A673 (cell line): ENCODE data around the gene KLHL14. TPM values are rescaled to one million over a fixed set of nuclear protein-coding genes. Genes with fewer than 3 reads are reported as not detected.

ENCODE experiments used
- BruUV-seq: library from RNA; stranded (reverse); fragments of 400-500 nt; replicated peaks from 2 replicates; lab custom pipeline; 2021; lab: Mats Ljungman, UMichigan
- CTCF ChIA-PET: fragments of 300-600 bp; sonication (Branson Sonifier 250); formaldehyde crosslinking; loops from one replicate; lab custom pipeline; 2022; ENCODE audit warnings: antibody characterized with exemption; lab: Charles Lee
- POLR2A ChIA-PET: fragments of 300-600 bp; sonication (Branson Sonifier 250); formaldehyde crosslinking; loops from one replicate; lab custom pipeline; 2022; ENCODE audit warnings: antibody characterized with exemption; ENCODE audit not compliant: low non-redundant PET; lab: Charles Lee
- DNase-seq: peaks from one replicate; pipeline ENCODE4 v3.0.0-alpha.2; 2015; ENCODE audit warnings: low spot score
- H3K27ac ChIP-seq: fragments of 200-600 bp; sonication (generic); 2 replicates; pipeline ENCODE4 v1.5.1; 2016; ENCODE audit warnings: mixed run types, low read depth, mild to moderate bottlenecking, mixed read lengths, antibody characterized with exemption, low read length; ENCODE audit not compliant: poor library complexity, severe bottlenecking
- H3K27me3 ChIP-seq: fragments of 200-600 bp; sonication (generic); replicated peaks from 2 replicates; pipeline ENCODE4 v1.6.1; 2017; ENCODE audit warnings: mixed run types, low read depth, mild to moderate bottlenecking, mixed read lengths, antibody characterized with exemption, low read length; ENCODE audit not compliant: insufficient read depth, poor library complexity
- H3K36me3 ChIP-seq: fragments of 200-600 bp; sonication (generic); 2 replicates; pipeline ENCODE4 v1.6.1; 2016; ENCODE audit warnings: mixed run types, mild to moderate bottlenecking, mixed read lengths, antibody characterized with exemption, low read length; ENCODE audit not compliant: insufficient read depth, poor library complexity, severe bottlenecking
- H3K4me1 ChIP-seq: fragments of 200-600 bp; sonication (generic); 2 replicates; pipeline ENCODE4 v1.6.1; 2017; ENCODE audit warnings: mixed run types, mild to moderate bottlenecking, mixed read lengths, antibody characterized with exemption, low read length; ENCODE audit not compliant: insufficient read depth, poor library complexity, severe bottlenecking
- H3K4me3 ChIP-seq: fragments of 200-600 bp; sonication (generic); 2 replicates; pipeline ENCODE4 v1.5.1; 2016; ENCODE audit warnings: low read depth, mixed run types, mild to moderate bottlenecking, mixed read lengths, low read length; ENCODE audit not compliant: poor library complexity, severe bottlenecking
- H3K9me3 ChIP-seq: fragments of 200-600 bp; sonication (generic); 2 replicates; pipeline ENCODE4 v1.6.1; 2016; ENCODE audit warnings: mixed run types, low read depth, mild to moderate bottlenecking, mixed read lengths, antibody characterized with exemption, low read length; ENCODE audit not compliant: poor library complexity, severe bottlenecking
- CTCF ChIP-seq: fragments of 300-800, 200-600 bp; sonication (generic); conservative IDR thresholded peaks from 2 replicates; pipeline ENCODE4 v1.5.1; 2017; ENCODE audit warnings: low read depth, mild to moderate bottlenecking, antibody characterized with exemption, low read length, moderate library complexity, mixed read lengths
- EZH2 ChIP-seq: fragments of 200-600 bp; sonication (generic); IDR thresholded peaks from 2 replicates; pipeline ENCODE4 v1.6.1; 2017; ENCODE audit warnings: borderline replicate concordance, low read depth, mild to moderate bottlenecking, mixed read lengths, antibody characterized with exemption, low read length; ENCODE audit not compliant: poor library complexity, severe bottlenecking
- intact Hi-C: fragments of 100-400 bp; cut with micrococcal nuclease; formaldehyde crosslinking; loops from one replicate; pipeline ENCODE4 v1.10.0; 2022; ENCODE audit not compliant: unreplicated experiment
- total RNA-seq: library from RNA; stranded (reverse); gene quantifications from 2 replicates; pipeline ENCODE4 v1.2.3, GENCODE V29; 2021

Gene KLHL14
- total RNA-seq, 1 experiment from 2014 or later: 2.3 TPM

GRCh38 chr18:32767400-32767799, 5.4 kb downstream of the KLHL14 start:
- ChIA-PET POLR2A (no interaction called here), CTCF (no interaction called here)
- Histone ChIP-seq H3K4me3 (no peak overlapping the region), H3K4me1 (no peaks in the 10 kb centered on the region), H3K36me3 (no peaks in the 10 kb centered on the region), H3K9me3 (no peaks in the 10 kb centered on the region), H3K27ac (no peak overlapping the region), H3K27me3 (peaks cover 22% of the 10 kb centered on the region)
- intact Hi-C loops: no loop called here
- no TSS peak for BruUV-seq
- DNase-seq: no peak
- TF ChIP-seq CTCF (no peak), EZH2 (no peak)

GRCh38 chr18:32764611-32765244, 8.1 kb downstream of the KLHL14 start:
- CTCF ChIA-PET: no interaction called here
- H3K4me1 ChIP-seq: no peaks in the 10 kb centered on the region
- TF ChIP-seq CTCF (no peak), EZH2 (no peak)
- intact Hi-C loops: no loop called here
- DNase-seq: no peak
- H3K36me3 ChIP-seq: no peaks in the 10 kb centered on the region
- POLR2A ChIA-PET: no interaction called here
- peaks cover 2% of the 10 kb centered on the region for H3K27me3 ChIP-seq
- no peak overlapping the region for H3K4me3 ChIP-seq
- BruUV-seq: no TSS peak
- no peak overlapping the region for H3K27ac ChIP-seq
- no peaks in the 10 kb centered on the region for H3K9me3 ChIP-seq

GRCh38 chr18:32763293-32763692, 9.5 kb downstream of the KLHL14 start:
- BruUV-seq: no TSS peak
- Histone ChIP-seq H3K4me1 (no peaks in the 10 kb centered on the region), H3K9me3 (no peaks in the 10 kb centered on the region), H3K27me3 (no peaks in the 10 kb centered on the region), H3K4me3 (no peak overlapping the region), H3K36me3 (no peaks in the 10 kb centered on the region), H3K27ac (no peak overlapping the region)
- DNase-seq: no peak
- POLR2A ChIA-PET: no interaction called here
- intact Hi-C loops: no loop called here
- CTCF ChIA-PET: no interaction called here
- TF ChIP-seq EZH2: no peak
- no peak for TF ChIP-seq CTCF
